Uterus (tissue), 4 donors: ENCODE measurements around the gene PRSS22. TPM values are rescaled to one million over a fixed set of nuclear protein-coding genes. Genes with fewer than 3 reads are reported as not detected.

Experiments
- DNase-seq, 2 donors: peaks; one replicate each; pipeline ENCODE4 v3.0.0-alpha.2; 2019 to 2020
- H3K27ac ChIP-seq, 2 donors: fragments of 200-600 bp; sonication (generic); 1 replicate in 1 of 2; 2 replicates in 1 of 2; pipeline ENCODE4 v1.5.1; 2016 to 2018
- H3K27me3 ChIP-seq, 2 donors: fragments of 200-600 bp; sonication (generic); one replicate each; pipeline ENCODE4 v1.5.1; 2018 to 2019; ENCODE audit warnings: control low read depth in 1 of 2
- H3K36me3 ChIP-seq, 2 donors: fragments of 200-600 bp; sonication (generic); one replicate each; pipeline ENCODE4 v1.5.1; 2019; ENCODE audit warnings: control low read depth in 1 of 2
- H3K4me1 ChIP-seq, 2 donors: fragments of 200-600 bp; sonication (generic); one replicate each; pipeline ENCODE4 v1.5.1; 2018 to 2019; ENCODE audit warnings: control low read depth in 1 of 2
- H3K4me3 ChIP-seq, 2 donors: fragments of 200-600 bp; sonication (generic); 1 replicate in 1 of 2; 2 replicates in 1 of 2; pipeline ENCODE4 v1.5.1; 2018 to 2019; ENCODE audit warnings: mild to moderate bottlenecking in 1 of 2
- H3K9me3 ChIP-seq, 2 donors: fragments of 200-600 bp; sonication (generic); one replicate each; pipeline ENCODE4 v1.5.1; 2019; ENCODE audit warnings: control low read depth in 1 of 2
- CTCF ChIP-seq, 4 experiments: fragments of 200-600 bp in 2 of 4; fragments of 450-650 bp in 2 of 4; sonication (generic) in 2 of 4; IDR thresholded peaks; one replicate each; pipeline ENCODE4 v1.5.1; 2016 to 2019; ENCODE audit warnings: antibody characterized with exemption in 4 of 4, mild to moderate bottlenecking in 2 of 4, moderate library complexity in 1 of 4
- POLR2A ChIP-seq, 2 donors: fragments of 450-650 bp; IDR thresholded peaks; one replicate each; pipeline ENCODE4 v1.6.1; 2016; ENCODE audit warnings: antibody characterized with exemption in 2 of 2, mild to moderate bottlenecking in 1 of 2, moderate library complexity in 1 of 2
- intact Hi-C: fragments of 100-400 bp; cut with DNase I; formaldehyde crosslinking; loops from one replicate; pipeline ENCODE4 v1.15.1; 2023; ENCODE audit warnings: low total_unique reads
- total RNA-seq, 4 donors: library from RNA; depleted of rRNA in 3 of 4; stranded (reverse); fragments of >200 nt in 3 of 4; gene quantifications; one replicate each; pipeline versions ENCODE4 v1.1.0 to v1.2.4, GENCODE V29; 2014 to 2023
- donor health status: DM: yes; HTN: yes; CAD: no.

The PRSS22 gene
- total RNA-seq, 4 donors from 2014 or later = 0.46 to 2.4 TPM; not detected in 2

- Histone ChIP-seq H3K27ac (no peak overlapping the region), H3K9me3 (no peaks in the 10 kb centered on the region), H3K36me3 (no peaks in the 10 kb centered on the region), H3K4me3 (no peak overlapping the region), H3K27me3 (no peaks in the 10 kb centered on the region), H3K4me1 (no peaks in the 10 kb centered on the region)
- intact Hi-C loops = no loop called here
- no peak for TF ChIP-seq CTCF (IDR thresholded peaks at IDR 0.05)
- TF ChIP-seq POLR2A (IDR thresholded peaks at IDR 0.05) = no peak
- no peak for DNase-seq
Observed at GRCh38 chr16:2818272-2818876, 39.6 kb downstream of the PRSS22 start.

- H3K27me3 ChIP-seq = no peaks in the 10 kb centered on the region
- no peaks in the 10 kb centered on the region for H3K9me3 ChIP-seq
- no peaks in the 10 kb centered on the region for H3K36me3 ChIP-seq
- TF ChIP-seq POLR2A (IDR thresholded peaks at IDR 0.05) (no peak), CTCF (IDR thresholded peaks at IDR 0.05) (no peak)
- no peaks in the 10 kb centered on the region for H3K4me1 ChIP-seq
- DNase-seq = no peak
- no peak overlapping the region for H3K27ac ChIP-seq
- H3K4me3 ChIP-seq = no peak overlapping the region
- intact Hi-C loops = no loop called here
Observed at GRCh38 chr16:2817340-2818271, 40.4 kb downstream of the PRSS22 start.

GRCh38 chr16:2816751-2817339 is 41.1 kb downstream of the PRSS22 start, which contains the start of gene PRSS21:
Gene PRSS21 (plus strand): TSS chr16:2817237. CDS start chr16:2817269, 32 bp downstream.
- H3K4me1 ChIP-seq = no peaks in the 10 kb centered on the region
- H3K36me3 ChIP-seq = no peaks in the 10 kb centered on the region
- TF ChIP-seq CTCF (IDR thresholded peaks at IDR 0.05) = no peak
- no peak for TF ChIP-seq POLR2A (IDR thresholded peaks at IDR 0.05)
- H3K9me3 ChIP-seq = no peaks in the 10 kb centered on the region
- intact Hi-C loops = no loop called here
- no peak within 1 kb of the TSS for H3K4me3 ChIP-seq
- H3K27ac ChIP-seq = no peak within 1 kb of the TSS
- H3K27me3 ChIP-seq = no peaks in the 10 kb centered on the region
- no peak for DNase-seq

DNA sequence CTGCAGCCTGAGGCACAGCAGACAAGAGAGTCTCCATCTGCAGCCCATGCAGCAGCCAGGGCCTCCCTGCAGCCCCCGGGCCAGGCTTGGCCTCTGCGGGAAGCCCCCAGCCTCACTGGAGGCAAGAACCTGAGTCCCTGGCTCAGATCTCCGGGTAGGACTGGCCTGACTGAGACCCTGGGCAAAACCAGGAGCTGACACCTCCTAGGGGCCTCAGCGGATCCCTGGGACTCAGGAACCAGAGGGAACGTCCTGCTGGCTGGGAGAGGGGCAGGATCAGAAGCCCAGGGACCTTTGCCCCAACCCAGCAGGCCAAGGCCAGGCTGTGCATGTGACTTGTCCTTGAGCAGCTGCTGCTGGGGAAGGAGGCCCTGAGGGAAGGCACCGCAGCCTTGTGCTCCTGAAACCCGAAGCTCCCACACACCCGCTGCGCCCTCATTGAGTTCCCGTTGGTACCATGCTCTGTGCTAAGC is 42.6 kb downstream of the PRSS22 start:
- Histone ChIP-seq H3K4me1 (no peaks in the 10 kb centered on the region), H3K27me3 (no peaks in the 10 kb centered on the region), H3K9me3 (no peaks in the 10 kb centered on the region), H3K36me3 (no peaks in the 10 kb centered on the region), H3K4me3 (no peak overlapping the region), H3K27ac (no peak overlapping the region)
- no peak for TF ChIP-seq POLR2A (IDR thresholded peaks at IDR 0.05)
- TF ChIP-seq CTCF (IDR thresholded peaks at IDR 0.05) = no peak
- no peak for DNase-seq
- intact Hi-C loops = no loop called here
